Stimulated activated CD4-positive, alpha-beta T cell treated with anti-CD3 and anti-CD28 coated beads, Interleukin-2, amount 100 ng/mL, for 4 hours (primary cell): ENCODE measurements around the gene CCDC92.
"Not testable (repeated sequence)": the region's sequence is repeated elsewhere in the genome, so short reads cannot be mapped to it uniquely, and the experiment has no call there.

Experiments used
- DNase-seq: peaks from one replicate; pipeline ENCODE4 v3.0.0-alpha.2; 2020; ENCODE audit warnings: low read depth

CCDC92 gene

GRCh38 chr12:123936471-123936870 lies 36.2 kb downstream of the CCDC92 start:
- no peak for DNase-seq

GRCh38 chr12:123935956-123936355 lies 36.7 kb downstream of the CCDC92 start:
- no peak for DNase-seq

GRCh38 chr12:123934829-123935228 lies 37.8 kb downstream of the CCDC92 start:
- no peak for DNase-seq

DNA sequence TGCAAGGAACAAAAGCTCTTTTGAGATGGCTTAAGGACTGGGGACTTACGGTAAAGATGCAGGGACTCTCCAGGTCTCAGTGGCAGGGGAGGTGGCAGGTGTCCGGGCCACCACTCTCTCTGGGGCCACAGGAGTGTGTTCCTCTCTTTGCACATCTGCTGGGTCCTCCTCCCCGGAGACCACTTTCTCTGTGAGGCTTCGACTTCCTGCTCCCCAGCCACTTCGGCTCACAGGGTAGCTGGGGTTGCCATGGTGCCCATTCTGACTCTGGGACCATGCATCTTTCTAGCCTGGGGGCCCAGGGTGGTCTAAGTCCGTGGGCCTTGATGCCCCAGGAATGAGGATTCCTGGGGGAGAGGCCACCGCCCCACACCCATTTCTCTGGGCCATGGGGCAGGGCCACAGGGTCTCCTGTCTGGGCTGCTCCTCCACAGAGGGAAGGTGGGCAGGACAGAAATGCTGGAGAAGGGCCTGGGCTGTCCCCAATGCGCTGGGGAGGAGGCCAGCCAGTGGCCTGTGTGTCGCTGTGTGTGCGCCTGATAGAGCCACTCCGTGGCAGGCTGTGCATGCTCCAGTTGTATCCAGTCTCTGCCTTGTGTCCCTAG lies 38.5 kb downstream of the CCDC92 start:
- no peak for DNase-seq

DNA sequence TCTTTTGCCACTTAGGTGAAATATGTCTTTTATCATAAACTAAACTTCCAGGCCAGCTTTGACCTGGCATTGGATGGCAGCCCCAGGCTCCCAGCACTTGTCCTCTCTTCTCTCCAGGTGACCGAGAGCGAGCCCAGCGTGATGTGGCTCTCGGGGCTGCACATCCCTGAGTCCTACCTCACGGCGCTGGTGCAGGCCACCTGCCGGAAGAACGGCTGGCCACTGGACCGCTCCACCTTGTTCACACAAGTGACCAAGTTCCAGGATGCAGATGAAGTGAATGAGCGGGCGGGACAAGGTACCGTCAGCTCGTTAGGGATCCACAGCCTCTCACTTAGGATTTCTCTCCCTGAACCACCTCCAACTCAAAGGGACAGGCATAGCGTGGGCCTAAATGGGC lies 39.4 kb downstream of the CCDC92 start:
- no peak for DNase-seq

- DNase-seq = peak; percentile 22
These were observed 40.8 kb downstream of the CCDC92 start for GRCh38 chr12:123931686-123932321.

GRCh38 chr12:123929946-123930583 lies 42.6 kb downstream of the CCDC92 start:
- no peak for DNase-seq

DNA sequence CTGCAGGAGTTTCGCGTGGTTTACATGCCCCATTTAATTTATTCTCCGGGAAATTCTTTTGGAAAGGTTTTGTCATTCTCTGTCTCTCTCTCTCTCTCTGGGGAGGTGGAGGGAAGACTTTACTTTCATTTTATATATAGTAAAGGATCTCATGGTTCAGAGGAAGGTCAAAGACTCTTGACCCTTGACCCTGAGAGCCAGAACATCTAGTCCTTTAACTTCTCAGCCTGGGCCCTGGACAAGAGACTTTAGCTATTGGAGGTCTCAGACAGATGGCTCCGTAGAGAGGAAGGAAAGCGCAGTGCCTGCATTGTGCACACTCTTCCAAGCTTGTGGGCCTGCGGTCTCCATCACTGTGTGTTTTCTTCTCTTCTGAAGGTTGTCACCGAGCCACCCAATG lies 43.7 kb downstream of the CCDC92 start:
- DNase-seq = no peak

- DNase-seq = no peak
These were observed 44.3 kb downstream of the CCDC92 start for GRCh38 chr12:123928274-123928865.

GRCh38 chr12:123924539-123924938 lies 48.1 kb downstream of the CCDC92 start:
- DNase-seq = no peak

GRCh38 chr12:123923927-123924326 lies 48.7 kb downstream of the CCDC92 start:
- DNase-seq = no peak

GRCh38 chr12:123923038-123923437 lies 49.6 kb downstream of the CCDC92 start:
- no peak for DNase-seq

DNA sequence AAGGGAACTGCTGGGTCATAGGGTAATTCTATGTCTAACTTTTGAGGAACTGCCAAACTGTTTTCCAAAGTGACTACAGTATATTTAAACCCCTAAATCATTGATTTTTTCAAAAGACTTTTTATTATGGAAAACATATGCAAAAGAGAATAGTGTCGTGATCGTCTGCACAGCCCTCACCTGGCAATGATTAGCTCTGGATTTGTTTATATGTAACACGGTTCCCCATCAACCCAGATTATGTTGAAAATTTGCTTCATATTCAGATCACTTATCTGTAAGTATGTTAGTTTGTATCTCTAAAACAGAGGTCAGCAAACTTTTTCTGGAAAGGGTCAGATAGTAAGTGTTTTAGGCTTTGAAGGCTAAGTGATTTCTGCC lies 52.7 kb downstream of the CCDC92 start:
- no peak for DNase-seq

GRCh38 chr12:123917337-123917850 lies 55.2 kb downstream of the CCDC92 start:
- no peak for DNase-seq

DNA sequence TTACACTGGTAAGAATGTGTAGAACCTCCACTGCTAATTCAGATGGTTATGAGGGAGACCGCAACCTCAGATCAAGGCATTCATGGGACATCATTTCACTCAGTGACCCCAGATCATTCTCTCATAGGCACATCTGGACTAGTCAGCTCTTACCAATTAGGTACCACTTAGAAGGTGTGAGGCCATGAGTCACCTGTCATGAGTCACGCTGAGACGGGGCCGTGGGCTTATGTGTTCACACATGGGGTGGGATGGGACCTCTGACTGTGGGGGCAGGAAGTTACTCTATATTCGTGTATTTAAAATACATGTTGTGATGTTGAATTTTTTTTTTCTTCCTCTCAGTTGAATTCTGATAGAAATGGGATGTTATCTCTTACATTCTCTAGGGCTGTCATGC lies 55.9 kb downstream of the CCDC92 start:
- DNase-seq = peak; percentile 63

DNA sequence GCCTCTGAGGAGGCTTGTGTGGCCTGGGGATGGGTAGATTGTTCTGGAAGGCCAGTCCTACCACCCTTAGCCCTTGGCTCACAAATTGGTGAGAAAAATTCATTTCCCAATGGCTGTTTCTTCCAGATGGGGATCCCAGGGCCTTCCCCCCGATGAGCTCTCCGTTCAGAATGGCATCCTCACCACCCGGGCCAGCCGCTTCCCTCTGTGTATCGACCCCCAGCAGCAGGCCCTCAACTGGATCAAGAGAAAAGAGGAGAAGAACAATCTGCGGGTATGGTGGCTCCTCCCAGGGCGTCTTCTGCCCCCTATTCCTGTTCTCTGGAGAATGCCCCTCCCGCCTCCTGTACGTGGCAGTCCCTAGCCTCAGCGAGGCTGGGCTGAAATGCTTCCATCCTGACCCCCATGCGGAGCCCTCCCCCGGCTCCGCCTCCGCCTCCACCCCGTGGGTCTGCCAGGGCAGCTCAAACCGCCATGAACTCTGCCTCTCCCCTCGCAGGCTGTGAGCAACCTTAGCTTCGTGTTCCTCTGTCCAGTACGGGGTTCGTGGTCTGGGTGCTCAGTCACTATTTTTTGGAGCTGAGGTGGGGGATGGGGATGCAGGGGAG lies 57.8 kb downstream of the CCDC92 start:
- no peak for DNase-seq

- no peak for DNase-seq
These were observed 59.9 kb downstream of the CCDC92 start for GRCh38 chr12:123912415-123913380.

- not testable (repeated sequence) for DNase-seq
These were observed 60.8 kb downstream of the CCDC92 start for GRCh38 chr12:123911672-123912409.

DNA sequence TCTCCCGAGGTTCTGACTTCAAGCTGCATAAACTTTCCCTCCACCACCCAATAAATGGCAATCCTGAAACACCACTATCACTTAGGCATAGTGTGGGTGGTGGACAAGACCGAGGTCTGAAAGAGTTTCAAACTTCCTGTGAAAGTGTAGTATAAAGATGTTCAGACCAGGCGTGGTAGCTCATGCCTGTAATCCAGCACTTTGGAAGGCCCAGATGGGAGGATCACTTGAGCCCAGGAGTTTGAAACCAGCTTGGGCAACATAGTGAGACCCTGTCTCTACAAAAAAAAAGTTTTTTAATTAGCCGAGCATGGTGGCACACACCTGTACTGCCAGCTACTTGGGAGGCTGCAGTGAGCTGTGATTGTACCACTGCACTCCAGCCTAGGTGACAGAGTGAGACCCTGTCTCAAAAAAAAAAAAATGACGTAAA lies 61.9 kb downstream of the CCDC92 start:
- no peak for DNase-seq

GRCh38 chr12:123910057-123910456 lies 62.6 kb downstream of the CCDC92 start:
- DNase-seq = no peak
